Fibroblast of the conjunctiva (primary cell): ENCODE results near the gene RPS3.
A peak's percentile ranks its signal among the peaks of the same experiment; 100 is the strongest.
"Not testable (repeated sequence)": the region's sequence is repeated elsewhere in the genome, so short reads cannot be mapped to it uniquely, and the experiment has no call there.

Experiments
- DNase-seq: peaks from one replicate; pipeline ENCODE4 v3.0.0-alpha.2; 2010; ENCODE audit warnings: low read depth

RPS3 gene

DNA sequence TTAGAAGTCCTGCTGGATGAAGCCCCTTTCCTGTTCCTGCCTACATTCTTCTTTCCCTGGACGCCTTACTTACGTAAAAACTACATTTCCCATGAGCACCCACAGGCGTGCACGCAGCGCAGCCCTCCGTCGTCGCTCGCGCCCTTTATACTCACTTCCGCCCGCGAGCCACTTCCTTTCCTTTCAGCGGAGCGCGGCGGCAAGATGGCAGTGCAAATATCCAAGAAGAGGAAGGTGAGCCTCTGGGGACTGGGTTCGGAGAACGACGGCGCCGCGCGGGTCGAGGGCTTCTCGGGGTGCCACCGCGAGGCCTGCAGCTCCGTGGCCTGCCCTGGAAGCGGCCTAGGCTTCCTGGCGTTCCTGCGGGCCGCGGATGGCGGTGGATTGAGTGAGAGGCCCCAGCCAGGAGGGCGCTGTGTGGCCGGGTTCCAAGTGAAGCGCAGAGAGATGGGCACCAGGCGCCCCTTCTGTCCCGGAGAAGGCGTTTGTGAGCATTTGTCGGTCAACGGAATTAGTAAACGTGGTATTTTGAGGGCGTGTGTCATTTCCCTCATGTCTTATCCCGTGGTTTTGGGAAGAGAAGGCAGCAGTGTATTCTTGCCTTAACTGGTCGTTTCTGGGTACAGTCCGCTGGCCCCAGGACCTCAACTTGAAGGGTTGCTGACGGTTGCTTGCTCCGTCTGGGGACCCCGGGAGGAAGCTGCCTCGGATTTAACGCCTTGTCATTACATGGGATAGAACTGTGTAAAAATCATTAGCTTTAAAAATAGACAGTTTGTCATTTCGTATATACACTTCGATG lies at the start of gene RPS3:
Gene RPS3, plus strand, starts transcription at position 175 of the 802 bp plus-strand sequence. Its CDS starts 30 bp downstream, at position 205.
- peak; percentile 78 for DNase-seq

- DNase-seq = no peak
These were observed 49.7 kb upstream of the RPS3 start for GRCh38 chr11:75349521-75350116.

GRCh38 chr11:75350122-75350742 lies 49.1 kb upstream of the RPS3 start:
- DNase-seq = no peak

GRCh38 chr11:75350743-75351540 lies 48.4 kb upstream of the RPS3 start:
- no peak for DNase-seq

- DNase-seq = no peak
These were observed 47.9 kb upstream of the RPS3 start, which contains the start of gene ARRB1 for GRCh38 chr11:75351541-75351790. ARRB1 (minus strand) TSS chr11:75351661; CDS start chr11:75351607, 54 bp downstream.

DNA sequence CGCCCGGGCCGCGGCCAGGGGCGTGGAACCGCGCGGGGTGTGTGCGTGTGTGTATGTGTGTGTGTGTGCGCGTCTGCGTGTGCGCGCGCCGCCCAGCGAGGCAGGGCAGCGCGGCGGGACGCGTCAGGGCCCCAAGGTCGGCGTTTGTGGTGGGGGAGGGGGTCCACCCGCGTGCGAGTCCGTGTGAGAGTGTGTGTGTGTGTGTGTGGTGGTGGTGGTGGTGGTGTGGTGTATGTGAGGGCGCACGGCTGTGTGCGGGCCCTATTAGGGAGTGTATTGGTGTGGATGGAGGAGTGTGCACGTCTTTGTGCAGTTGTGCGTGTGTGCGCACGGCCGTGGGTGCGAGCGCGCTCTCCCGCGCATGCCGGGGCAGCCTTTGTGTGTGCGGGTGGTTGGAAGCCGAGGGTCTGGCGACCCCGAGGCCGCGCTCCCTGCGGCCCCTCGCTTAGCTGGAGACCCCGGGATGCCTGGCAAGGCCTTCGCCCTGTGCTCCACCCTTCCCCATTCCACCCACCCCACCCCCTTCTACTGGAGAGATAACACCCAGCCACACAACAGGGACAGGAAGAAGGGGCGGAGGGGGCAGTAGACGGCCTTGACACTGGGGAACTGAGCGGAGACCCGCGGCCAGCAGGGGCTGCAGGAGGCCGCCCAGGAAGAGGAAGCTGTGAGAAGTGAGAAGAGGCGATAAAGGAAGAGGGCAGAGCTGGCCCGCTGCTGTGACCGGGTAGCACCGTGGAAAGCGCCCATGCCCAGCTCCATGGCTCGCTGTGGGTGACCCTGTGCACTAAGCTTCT lies 47.3 kb upstream of the RPS3 start:
- no peak for DNase-seq

- DNase-seq = no peak
These were observed 46.6 kb upstream of the RPS3 start for GRCh38 chr11:75352588-75353206.

- DNase-seq = no peak
These were observed 44.3 kb upstream of the RPS3 start for GRCh38 chr11:75355051-75355450.

DNA sequence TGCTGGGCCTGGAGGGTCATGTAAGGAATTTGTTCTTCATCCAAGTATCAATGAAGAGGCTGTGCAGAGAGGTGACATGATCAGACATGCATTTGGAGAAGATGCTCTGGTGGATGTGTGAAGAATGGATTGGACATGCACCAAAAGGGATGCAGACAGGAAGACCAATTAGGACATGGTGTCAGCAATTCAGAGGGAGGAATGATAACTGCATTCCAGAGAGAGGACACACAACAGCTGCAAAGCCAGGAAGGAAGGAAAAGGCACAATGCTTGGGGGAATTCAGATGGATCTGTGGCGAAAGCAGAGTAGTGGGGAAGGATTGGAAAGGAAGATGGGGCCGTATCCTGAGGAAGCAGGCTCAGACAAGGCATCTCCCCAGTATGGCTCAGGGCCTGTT lies 42.7 kb upstream of the RPS3 start:
- no peak for DNase-seq

- DNase-seq = not testable (repeated sequence)
These were observed 37.0 kb upstream of the RPS3 start for GRCh38 chr11:75362285-75362684.

GRCh38 chr11:75365711-75366181 lies 33.6 kb upstream of the RPS3 start:
- DNase-seq = no peak

- not testable (repeated sequence) for DNase-seq
These were observed 32.5 kb upstream of the RPS3 start for GRCh38 chr11:75366826-75367225.

DNA sequence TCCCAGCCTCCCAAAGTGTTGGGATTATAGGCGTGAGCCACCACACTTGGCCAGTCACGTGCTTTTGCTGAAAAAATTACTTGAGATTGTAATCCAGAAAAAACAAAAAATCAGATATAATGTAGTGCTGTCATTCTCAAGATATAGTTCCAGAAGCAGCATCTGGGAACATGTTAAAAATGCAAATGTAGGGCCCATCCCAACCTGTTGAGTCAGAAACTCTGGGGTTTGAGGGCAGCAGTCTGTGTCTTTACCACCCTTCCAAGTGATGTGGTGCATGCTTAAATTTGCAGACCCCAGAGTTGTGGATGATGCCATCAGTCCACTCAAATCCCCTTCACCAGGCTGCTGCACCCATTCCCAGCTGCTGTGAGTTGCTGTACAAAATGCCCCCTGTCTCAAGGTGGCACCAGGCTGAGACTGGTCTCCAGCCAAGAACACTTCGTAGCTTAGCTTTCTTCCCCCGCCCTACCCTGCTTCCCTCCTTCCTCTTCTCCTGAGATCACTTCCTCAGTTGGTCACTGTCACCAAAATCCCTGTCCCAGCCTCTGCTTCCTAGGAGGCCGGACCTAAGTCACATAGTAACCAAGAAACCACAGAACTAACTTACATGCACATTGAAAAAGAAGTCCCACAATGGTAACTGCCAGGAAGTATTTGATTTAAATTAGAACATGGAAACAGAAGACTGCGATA lies 29.6 kb upstream of the RPS3 start:
- DNase-seq = no peak

DNA sequence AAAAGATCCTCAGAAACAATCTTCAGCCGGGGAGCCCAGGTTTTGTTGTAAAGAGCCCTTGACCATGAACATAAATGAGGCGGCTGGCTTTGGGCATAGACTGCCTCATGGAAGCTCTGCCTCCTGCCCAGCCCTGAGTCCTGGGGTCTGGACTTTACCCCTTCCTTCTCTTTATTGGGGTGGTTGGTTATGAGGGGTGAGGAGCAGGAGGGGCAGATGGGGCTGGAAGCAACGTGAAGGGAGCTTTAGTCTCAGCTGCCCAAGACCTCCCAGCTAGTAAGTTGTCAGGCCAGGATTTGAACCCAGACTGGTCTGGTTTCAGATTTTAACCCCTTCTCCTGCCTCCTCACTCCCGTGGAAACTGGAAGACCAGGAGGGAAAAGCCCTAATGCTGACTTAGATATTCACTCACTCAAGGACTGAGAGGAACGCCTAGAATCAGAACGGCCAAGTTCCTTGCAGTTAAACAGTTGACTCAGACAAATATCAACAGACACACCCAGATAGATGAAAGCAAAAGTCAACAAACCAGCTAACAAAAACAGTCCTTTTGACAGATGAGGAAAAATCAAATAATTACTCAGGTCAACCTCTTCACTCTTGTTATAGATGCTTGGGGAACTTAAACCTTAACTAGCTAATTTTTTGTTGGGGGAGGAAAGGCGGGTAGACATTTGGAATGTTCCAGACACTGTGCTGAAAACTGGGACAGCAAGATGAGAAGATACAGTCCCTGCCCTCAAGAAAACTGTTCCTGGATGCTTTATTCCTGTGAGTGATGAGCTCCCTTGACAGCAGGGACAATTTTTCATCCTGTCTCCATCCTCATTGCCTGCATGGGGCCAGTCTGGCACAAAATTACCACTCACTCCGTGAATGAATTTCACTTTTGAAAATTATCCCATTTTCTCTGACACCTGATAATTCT lies 27.1 kb upstream of the RPS3 start:
- DNase-seq = no peak

DNA sequence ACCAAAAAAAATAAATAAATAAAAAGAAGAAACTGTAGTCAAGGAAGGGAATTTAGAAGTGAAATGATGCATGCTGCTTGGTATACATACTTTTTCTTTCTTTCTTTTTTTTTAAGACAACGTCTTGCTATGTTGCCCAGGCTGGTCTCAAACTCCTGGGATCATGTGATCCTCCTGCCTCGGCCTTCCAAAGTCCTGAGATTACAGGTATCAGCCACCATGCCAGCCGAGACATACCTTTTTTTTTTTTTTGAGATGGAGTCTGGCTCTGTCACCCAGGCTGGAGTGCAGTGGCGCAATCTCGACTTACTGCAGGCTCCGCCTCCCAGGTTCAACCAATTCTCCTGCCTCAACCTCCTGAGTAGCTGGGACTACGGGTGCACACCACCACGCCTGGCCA lies 26.1 kb upstream of the RPS3 start:
- no peak for DNase-seq

- DNase-seq = no peak
These were observed 24.7 kb upstream of the RPS3 start for GRCh38 chr11:75374646-75375045.

DNA sequence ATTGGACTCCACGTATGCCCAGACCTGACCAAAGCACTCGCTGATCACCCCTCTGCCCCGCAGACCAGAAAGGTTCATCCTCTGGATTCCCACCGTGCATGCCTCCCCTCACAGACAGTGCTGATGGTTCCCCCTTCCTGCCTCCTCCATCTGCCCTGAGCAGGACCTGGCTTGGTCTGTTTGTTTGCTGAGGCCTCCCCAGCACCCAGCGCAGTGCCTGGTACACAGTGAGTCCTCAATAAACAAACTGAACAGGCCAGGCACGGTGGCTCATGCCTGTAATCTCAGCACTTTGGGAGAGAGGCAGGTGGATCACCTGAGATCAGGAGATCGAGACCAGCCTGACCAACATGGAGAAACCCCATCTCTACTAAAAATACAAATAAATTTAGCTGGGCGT lies 23.7 kb upstream of the RPS3 start:
- DNase-seq = no peak

GRCh38 chr11:75376175-75376574 lies 23.1 kb upstream of the RPS3 start:
- DNase-seq = no peak

- not testable (repeated sequence) for DNase-seq
These were observed 20.5 kb upstream of the RPS3 start for GRCh38 chr11:75378776-75379175.
